ENCODE results near the gene RSPH3.

Gene RSPH3

DNA sequence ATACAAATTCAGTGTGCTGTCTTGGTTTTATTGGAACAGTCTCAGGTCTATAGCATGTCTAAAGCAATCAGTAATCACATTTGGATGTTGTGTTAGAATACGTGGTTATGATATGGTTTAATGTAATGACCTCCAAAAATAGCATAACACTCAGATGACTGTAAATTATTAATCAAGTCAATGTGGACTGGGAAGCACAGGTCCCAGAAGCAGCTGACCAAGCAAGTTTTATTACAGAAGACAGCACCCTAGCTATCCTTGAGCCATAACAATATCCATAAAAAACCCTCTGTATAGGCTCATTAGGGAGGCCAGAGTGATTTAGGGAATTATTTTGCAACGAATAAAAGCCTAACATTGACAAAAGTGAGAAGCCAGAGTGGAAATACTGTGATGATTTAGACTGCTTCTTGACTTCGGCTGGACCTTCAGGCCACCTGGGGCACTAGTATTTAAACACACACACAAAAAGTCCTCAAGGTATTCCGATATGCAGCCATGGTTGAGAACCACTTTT, 66.9 kb downstream of the RSPH3 start:
- DNase-seq (ENCODE audit: low spot score) = no peak

DNA sequence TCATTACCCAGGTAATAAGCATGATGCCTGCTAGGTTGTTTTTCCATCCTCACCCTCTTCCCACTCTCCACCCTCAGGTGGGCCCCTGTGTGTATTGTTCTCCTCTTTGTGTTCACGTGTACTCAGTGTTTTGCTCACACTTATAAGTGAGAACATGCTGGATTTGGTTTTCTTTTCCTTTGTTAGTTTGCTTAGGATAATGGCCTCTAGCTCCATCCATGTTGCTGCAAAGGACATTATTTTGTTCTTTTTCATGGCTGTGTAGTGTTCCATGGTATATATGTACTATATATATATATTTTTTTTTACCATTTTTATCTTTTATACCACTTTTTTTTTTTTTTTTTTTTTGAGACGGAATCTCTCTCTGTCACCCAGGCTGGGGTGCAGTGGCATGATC, 71.9 kb downstream of the RSPH3 start:
- no peak for DNase-seq (ENCODE audit: low spot score)

DNA sequence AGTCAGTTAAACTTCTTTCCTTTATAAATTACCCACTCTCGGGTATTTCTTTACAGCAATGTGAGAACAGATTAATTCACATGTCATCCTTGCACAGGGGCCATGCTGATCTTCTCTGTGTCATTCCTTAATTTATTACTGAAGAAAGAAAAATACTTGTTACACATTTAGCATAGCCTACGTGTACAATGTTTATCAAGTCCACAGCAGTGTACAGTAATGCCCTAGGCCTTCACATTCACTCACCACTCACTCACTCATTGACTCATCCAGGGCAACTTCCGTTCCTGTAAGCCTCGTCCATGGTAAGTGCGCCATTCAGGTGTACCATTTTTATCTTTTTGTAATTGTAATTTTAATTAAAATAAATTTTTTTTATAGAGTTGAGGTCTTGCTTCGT, 73.6 kb downstream of the RSPH3 start:
- DNase-seq (ENCODE audit: low spot score) = no peak

DNA sequence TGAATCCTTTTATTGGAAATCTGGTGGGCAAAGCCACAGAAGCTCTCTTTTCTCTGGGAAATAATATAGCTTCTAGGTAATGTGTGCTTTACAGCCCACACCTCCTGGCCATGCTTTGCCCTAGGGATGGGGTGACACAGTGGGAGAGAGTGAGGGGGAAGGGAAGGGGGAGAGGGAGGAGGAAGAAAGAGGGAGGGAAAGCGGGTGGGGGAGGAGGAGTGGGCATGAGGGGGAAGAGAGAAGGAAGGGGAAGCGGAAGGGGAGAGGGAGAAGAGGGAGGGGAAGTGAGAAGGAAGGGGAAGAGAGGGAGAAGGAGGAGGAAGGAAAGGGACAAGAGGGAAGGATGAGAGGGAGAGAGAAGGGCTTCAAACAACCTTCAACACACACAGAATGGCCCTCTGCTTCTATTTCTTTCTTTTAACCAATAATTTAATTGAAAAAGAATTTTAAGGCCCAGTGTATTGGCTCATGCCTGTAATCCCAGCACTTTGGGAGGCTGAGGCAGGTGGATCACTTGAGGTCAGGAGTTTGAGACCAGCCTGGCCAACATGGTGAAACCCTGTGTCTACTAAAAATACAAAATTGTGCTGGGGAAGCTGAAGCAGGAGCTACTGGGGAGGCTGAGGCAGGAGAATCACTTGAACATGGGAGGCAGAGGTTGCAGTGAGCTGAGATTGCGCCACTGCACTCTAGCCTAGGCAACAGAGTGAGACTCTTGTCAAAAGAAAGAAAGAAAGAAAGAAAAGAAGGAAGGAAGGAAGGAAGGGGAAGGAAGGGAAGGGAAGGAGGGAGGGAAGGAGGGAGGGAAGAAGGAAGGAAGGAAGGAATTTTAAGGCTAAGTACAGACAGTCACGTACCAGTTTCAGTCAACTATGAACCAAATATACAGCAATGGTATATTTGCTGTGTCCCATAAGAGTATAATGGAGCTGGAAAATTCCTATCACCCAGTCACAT, 75.2 kb downstream of the RSPH3 start:
- no peak for DNase-seq (ENCODE audit: low spot score)

DNA sequence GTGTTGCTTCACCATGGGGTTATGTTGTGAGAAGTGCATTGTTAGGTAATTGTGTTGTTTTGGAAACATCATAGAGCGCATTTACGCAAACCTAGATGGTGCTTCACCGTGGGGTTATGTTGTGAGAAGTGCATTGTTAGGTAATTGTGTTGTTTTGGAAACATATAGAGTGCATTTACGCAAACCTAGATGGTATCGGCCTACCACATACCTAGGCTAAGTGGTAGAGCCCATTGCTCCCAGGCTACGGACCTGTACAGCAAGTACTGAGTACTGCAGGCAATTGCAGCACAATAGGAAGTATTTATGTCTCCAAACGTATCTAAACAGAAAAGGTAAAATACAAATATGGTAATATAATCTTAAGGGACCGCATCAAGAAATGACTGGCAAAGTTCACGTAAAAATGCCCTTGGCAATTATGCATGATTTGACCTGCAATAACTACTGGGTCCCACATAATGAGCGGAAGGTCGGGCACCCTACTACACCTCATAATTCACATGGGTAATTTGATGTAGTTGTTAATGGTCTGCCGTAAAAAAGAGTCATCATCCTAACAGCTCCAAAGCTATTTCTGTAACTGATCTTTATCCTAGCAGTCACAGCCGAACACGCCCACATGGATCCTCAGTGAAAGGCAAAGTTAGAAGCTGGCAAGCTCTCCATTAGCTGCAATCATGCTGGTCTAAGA, 76.0 kb downstream of the RSPH3 start:
- no peak for DNase-seq (ENCODE audit: low spot score)
